Erythroblast (primary cell): ENCODE results near the gene NRAS.
A peak's percentile ranks its signal among the peaks of the same experiment; 100 is the strongest.

Experiments
- DNase-seq, 2 experiments: peaks; one replicate each; lab custom pipeline; 2025; lab: John Stamatoyannopoulos, UW
- GATA1 ChIP-seq: IDR thresholded peaks from 2 replicates; pipeline ENCODE4 v1.6.1; 2011; ENCODE audit warnings: low read depth, mild to moderate bottlenecking, control low read depth, low read length, moderate library complexity
- POLR2A ChIP-seq: IDR thresholded peaks from 2 replicates; pipeline ENCODE4 v1.6.1; 2011; ENCODE audit warnings: mild to moderate bottlenecking, low read length

The NRAS gene

DNA sequence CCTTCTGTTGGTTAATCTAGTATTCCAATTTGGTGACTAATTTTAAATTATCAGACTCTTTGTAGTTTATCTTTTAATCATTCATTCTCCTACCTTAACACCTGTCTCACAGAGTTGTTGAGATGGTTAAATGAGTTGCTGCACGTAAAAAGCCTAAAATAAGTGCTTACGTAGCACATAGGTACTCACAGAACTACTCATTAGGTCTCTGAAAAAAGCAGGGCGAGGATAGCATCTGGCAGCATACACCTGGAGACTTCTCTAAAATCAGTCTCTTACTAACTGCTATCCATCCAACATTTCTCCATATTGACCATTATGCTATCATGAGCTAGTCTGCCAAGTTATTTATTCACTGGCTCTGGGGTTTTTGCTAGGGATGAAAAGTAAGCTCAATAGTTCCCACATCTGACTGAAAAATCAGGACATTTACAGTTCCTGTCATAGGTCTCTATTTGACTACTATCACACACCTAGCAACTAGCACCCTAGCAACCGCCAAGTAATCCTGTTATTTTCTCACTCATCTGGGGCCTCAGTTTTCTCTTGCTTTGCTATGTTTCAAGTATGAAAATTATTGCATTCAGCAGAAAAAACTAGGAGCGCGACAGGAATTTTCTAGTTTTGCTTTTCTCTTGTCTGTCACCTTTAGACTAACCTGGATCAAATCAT is 30.0 kb upstream of the NRAS start:
- no peak for TF ChIP-seq GATA1
- no peak for TF ChIP-seq POLR2A
- DNase-seq = no peak

DNA sequence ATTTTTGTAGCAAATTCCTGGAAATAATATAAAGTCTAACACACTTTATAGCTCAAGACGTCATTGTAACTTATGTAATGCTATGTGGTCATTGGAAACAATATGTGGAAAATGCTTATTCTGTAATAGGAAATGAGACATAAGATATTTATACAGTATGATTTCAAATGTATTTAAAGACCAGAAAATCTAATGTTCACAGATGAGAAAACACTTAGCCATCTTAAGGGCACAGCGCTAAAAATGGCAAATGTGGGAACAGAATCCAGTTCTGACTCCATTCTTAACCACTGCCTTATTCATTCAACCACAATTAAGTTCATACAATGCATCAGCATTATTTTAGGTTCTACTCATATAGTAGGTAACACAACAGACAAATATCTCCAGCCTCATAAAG is 28.7 kb upstream of the NRAS start:
- TF ChIP-seq GATA1 = no peak
- DNase-seq = no peak

DNA sequence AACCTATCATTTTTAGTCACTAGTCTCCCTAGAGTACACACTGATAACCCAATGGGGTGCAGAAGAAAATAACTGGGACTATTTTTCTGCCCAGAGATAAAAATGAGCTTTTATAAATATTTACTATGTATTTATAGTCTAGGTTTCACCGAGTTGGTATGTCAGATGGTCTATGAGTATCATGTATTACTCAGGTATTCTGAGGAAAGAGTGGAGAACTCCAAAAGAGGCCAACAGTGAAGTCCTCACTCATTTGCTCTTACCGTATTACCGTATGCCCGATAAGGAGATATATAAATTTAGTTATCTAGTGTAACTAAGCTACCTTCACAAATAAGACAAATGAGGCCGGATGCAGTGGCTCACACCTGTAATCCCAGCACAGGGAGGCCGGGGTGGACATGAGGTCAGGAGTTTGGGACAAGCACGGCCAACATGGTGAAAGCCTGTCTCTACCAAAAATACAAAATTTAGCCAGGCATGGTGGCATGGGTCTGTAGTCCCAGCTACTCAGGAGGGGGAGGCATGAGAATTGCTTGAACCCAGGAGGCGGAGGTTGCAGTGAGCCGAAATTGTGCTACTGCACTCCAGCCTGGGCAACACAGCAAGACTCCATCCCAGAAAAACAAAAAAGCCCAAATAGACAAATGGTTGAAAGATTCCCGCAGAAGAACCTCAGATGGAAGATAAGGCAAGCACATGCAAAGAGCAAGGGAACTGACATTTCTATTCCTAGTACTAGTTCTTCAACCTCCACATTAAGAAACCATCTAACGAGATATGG is 25.6 kb upstream of the NRAS start:
- TF ChIP-seq POLR2A = no peak
- TF ChIP-seq GATA1 = no peak
- no peak for DNase-seq

DNA sequence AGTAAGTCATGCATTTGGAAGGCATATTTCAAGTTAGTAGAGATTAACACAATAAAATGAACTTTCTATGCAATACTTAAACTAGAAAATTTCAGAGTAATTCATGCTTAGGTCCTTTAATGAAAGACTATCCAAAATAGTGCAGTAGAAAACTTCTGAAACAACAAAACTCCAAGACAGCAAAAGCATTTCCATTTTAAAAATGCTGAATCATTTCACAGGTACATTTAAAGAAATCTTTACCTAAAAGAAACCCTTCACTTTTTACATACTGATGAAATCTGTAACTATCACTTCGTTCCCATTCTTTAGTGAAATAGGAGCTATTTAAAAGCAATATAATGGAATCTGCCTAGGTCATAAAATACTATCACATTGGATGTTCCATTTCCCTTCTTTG is 23.8 kb upstream of the NRAS start:
- no peak for DNase-seq
- TF ChIP-seq GATA1 = no peak
- no peak for TF ChIP-seq POLR2A

DNA sequence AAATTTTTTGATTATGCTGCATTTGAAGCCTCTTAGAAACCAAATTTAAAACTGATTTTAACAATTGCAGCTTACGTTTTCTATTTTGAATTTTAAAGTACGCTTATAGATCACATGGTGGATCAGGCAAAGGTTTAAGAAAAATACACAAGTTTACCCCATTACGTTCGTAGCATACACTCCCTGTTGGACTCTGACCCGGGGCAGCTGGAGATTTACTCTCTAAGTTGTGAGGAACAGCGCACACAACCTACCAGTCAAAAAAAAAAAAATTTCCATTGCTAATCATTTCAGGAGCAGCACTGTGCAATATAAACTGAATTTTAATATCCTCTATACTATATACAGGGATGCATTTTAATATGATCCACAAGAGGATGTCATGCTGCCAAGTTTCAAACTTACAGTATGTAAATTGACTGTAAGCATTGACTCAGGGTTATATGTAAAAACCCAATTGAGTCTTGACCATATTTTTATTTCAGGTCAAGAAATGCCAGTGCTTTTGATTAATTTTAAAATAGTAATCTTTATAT is 20.8 kb upstream of the NRAS start:
- no peak for TF ChIP-seq POLR2A
- TF ChIP-seq GATA1 = no peak
- DNase-seq = no peak

DNA sequence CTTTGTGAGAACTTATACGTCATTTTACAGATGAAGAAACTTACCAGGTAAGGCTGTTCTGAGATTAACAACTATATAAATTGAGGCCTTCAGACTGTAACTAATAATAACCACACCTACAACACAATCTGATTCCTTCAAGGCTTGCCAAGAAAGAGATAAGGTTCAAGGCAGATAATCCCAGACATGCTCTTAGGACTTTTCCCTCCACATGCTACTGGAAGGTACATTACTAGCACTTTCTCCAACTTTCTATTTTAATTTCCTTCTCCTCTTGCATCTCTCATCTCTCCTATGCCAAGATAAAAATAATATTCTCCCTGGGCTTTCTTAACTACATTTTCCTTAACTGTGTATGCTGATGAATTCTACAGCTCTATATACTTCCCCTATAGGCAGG is 18.9 kb upstream of the NRAS start:
- TF ChIP-seq POLR2A = no peak
- no peak for TF ChIP-seq GATA1
- DNase-seq = no peak

GRCh38 chr1:114729782-114730181 is 13.2 kb upstream of the NRAS start:
- TF ChIP-seq POLR2A (no peak), GATA1 (no peak)
- no peak for DNase-seq

DNA sequence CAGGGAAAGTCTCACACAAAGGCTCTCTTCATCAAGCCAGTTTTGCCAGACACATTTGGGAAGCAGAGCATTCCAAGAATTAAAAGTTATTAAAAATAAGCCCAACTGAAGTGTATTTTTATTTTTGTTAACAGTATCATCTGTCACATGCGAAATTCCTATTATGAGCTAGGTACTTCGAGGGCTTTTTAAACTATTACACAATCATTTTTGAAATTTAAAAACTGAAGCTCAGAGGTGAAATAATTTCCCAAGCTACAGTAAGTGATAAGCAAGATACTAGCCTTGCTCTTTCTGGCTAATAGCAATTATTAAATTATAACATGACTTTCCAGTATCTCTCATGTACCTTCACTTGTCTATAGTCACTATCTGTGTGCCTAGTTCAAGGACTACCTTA is 12.0 kb upstream of the NRAS start:
- DNase-seq = no peak
- no peak for TF ChIP-seq POLR2A
- TF ChIP-seq GATA1 = no peak

GRCh38 chr1:114725230-114725629 is 8.7 kb upstream of the NRAS start:
- TF ChIP-seq POLR2A (no peak), GATA1 (no peak)
- no peak for DNase-seq

- TF ChIP-seq POLR2A (no peak), GATA1 (no peak)
- DNase-seq = no peak
Measured at GRCh38 chr1:114723915-114724314, 7.3 kb upstream of the NRAS start.

DNA sequence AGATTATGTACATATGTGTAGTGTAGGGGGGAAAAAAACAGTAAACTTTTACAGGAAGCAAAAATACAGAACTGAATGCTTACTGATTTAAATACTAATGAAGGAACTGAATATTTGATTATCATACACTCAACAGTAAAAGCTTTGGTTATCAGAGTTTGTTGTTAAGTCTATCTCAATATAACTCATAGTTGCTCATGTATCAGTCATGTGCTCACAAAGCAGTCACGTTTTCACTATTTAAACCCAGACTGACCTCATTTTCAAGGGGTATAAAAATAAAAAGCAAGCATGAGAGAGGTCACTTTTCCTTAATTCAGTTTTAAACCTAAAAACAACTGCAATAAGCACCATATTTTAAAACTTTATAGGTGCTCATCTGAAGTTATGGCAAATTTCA is 6.9 kb upstream of the NRAS start:
- no peak for DNase-seq
- TF ChIP-seq POLR2A (no peak), GATA1 (no peak)

DNA sequence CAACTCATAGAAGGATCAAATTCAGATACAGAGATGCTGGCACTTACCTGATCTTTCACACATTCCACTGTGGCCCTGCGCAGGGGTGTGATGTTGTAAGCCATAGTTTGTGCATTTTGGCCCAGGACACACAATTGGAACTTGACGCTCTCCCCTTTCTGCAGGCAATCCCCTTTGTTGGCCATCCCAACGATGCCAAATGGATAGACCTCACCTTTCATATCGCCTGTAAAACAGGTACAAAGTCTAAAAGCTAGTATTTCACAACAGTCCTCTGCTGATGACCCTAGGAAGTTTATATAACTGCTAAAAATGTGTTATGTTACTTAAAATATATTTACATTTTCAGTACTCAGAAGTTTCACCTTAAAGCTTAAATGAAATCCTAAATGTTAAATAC is 3.9 kb upstream of the NRAS start:
- no peak for TF ChIP-seq POLR2A
- no peak for TF ChIP-seq GATA1
- no peak for DNase-seq

DNA sequence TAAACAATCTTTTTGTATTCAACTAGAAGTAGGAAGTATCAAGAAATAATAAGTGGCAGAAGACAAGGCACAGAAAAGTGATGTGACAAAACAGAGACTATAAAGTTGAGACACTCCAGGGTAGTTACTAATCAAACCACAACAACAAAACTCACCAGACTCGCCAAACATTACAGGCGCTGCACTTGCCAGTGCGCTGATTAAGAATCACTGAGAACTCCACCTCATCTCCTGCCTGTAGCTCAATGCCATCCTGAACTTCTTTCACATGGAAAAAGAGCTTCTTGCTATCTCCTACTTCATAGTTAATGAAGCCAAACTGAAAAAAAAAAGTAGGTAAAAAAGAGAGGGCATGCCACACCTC is 2.8 kb upstream of the NRAS start:
- no peak for DNase-seq
- no peak for TF ChIP-seq POLR2A
- no peak for TF ChIP-seq GATA1

DNA sequence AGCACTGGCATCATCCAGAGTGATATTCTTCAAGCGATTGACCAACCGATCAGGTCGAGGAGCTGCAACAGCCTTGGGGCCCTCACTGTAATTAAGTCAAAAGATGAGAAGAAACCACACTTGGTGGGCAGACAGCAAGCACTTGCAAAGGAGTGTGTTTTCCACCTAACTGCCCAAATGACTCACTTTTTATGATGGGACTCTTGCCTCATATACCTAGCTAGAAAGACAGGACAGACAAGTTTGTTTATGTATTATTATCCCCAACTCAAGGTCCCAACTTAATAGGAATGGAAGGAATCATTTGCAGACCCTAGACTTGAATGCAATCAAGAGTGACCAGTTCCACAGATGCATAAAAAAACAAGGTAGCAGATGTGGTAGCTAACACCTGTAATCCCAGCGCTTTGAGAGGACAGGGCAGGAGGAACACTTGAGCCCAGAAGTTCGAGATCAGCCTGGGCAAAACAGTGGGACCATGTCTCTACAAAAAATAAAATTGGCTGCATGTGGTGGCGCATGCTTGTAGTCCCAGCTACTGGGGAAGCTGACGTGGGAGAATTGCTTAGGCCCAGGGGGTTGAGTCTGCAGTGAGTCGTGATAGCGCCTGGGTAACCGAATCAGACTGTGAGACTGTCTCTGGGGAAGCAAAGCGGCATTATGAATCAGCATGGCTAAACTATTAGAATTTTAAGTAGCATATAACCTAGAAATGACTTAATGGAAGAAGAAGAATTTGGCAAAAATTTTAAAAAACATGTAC is 2.3 kb upstream of the NRAS start:
- TF ChIP-seq POLR2A = no peak
- TF ChIP-seq GATA1 = no peak
- DNase-seq = peak in 1 of 2 experiments; percentile 6
